Medulla oblongata (tissue), 1 donor: ENCODE data around the gene TSSK2.

ENCODE experiments used
- DNase-seq: peaks from one replicate; pipeline ENCODE4 v3.0.0-alpha.2; 2015; ENCODE audit errors: extremely low spot score

Gene TSSK2

GRCh38 chr22:19106886-19107729 is 24.0 kb upstream of the TSSK2 start:
- no peak for DNase-seq

GRCh38 chr22:19107730-19108074 is 23.4 kb upstream of the TSSK2 start:
- DNase-seq, result no peak

GRCh38 chr22:19108807-19109197 is 22.3 kb upstream of the TSSK2 start:
- DNase-seq, result no peak

DNA sequence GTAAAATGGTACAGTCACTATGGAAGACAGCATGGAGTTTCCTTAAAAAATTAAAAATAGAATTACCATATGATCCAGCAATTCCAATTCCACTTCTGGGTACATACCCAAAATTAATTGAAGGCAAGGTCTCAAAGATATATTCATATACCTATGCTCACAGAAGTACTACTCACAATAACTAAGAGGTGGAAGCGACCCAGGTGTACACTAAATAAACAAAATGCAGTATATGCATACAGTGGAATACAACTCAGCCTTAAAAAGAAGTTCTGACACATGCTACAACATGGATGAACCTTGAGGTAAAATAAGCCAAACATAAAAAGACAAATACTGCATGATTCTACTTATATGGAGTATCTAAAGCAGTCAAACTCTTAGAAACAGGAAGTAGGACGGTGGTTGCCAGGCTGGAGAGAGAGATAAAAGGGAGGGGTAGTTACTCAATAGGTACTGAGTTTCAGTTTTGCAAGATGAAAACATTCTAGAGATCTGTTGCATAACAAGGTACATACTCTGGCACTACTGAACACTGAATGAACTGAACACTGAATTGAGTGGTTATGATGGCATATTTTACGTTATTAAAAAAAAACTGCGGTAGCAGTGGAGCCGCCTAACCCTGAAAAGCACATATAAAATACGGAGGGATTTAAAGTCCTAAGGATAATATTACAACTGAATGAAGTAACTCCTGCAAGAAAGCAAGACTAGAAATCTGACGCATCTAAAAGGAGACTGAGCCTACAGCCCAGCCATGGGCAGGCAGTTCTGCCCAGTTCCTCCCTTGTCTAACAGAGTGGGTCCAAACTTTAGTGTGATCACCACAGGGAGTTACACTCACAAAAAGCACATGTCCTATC is 21.7 kb upstream of the TSSK2 start:
- DNase-seq, result peak; percentile 46

GRCh38 chr22:19110064-19110458 is 21.0 kb upstream of the TSSK2 start:
- DNase-seq, result no peak

DNA sequence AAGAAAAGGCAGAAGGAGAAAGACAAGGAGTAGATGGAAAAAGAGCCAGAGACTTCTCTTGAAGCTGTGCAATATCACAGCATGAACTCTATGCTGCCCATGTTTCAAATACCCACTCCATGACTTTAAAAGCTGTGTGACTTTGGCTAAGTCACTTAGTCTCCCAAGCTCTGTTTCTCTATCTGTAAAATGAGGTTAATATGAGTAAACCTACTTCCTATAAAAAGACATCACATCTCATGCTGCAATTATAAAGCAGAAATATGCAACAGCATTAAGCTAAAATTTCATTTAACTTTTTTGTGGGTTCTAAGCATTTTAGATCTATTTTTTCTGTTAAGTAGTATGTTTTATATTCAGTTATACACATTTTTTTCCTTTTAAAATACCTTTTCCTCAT is 20.5 kb upstream of the TSSK2 start:
- DNase-seq, result no peak

- no peak for DNase-seq
Observed at GRCh38 chr22:19111140-19111539, 20.0 kb upstream of the TSSK2 start.

GRCh38 chr22:19111584-19111983 is 19.5 kb upstream of the TSSK2 start:
- no peak for DNase-seq

DNA sequence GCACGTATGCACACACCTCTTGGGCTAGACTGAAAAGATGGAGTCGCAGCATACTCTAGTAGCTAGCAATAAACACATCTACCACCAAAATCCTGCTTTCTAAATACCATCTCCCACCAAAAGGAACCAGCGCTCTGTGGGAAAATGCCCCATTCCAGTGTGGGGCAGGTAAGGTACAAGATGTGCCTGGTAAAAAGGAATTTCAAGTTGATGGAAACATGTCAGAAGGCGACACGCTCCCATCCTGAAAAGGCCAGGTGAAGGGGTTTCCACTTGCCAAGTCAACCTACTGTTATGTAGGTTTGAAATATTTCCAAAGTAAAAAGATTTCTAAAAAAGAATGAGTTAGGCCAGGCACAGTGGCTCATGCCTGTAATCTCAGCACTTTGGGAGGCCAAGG is 17.7 kb upstream of the TSSK2 start:
- DNase-seq, result no peak

- DNase-seq, result no peak
Observed at GRCh38 chr22:19114984-19115552, 16.0 kb upstream of the TSSK2 start.

- peak; percentile 75 for DNase-seq
Observed at GRCh38 chr22:19115628-19116027, 15.5 kb upstream of the TSSK2 start.

GRCh38 chr22:19117111-19117512 is 14.0 kb upstream of the TSSK2 start:
- no peak for DNase-seq

- DNase-seq, result no peak
Observed at GRCh38 chr22:19118329-19118880, 12.7 kb upstream of the TSSK2 start.

DNA sequence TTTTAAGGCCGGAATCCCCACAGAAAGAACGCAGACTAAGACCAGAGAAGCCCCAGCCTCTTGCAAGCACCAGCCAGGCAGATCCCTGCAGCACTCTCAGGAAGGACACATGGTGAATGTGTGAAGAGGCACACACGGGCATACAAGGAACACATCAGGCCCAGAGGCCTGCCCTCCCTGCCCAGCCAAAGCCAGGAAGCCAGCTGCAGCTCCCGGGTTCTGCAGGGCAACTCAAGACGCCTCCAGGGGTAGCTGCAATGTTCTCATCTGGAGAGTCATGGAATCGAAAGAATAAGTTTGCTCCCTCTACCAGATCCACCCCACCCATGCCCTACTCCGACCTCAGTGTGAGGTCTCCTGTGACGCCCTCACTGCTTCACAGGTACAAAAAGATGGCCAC is 11.2 kb upstream of the TSSK2 start:
- DNase-seq, result no peak

DNA sequence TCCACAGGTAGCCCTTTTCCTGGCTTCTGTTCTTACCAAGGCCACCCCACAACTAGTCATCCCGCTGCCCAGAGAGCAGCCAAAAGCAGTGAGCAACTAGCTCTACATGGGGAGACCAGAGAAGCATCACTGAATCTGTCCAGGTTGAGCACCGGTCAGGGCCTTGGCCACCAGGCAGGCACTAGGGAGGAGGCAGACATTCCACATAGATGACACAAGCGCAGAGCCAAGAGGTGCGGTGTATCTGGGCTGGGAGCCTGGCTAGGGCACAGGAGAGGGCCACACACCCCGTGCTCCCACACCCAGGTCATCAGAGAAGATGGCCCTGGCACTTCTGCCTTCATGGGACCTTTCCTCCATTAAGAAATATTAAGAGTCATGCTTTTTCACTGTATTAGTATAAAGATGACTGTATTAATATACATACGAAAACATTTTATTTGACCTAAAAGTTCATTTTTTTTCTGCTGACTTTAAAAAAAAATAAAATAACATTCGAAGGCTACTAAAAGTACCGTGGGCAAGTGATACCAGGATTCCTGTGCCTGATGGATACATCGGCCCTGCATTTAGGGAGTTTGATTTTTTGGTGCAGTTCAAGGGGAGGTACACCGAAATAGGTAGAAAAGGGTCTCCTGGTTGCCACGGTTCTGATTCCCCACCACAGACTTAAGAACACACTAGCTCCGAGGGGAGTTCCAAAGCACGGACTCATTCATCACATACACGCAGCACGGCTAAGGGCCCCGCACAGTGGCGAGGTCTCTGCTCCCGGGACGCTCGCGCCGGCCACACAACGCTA is 10.1 kb upstream of the TSSK2 start:
- DNase-seq, result no peak

GRCh38 chr22:19121631-19122142 is 9.4 kb upstream of the TSSK2 start:
- peak; percentile 38 for DNase-seq

GRCh38 chr22:19122143-19122751 is 8.9 kb upstream of the TSSK2 start, which contains the start of gene DGCR2:
TSS of gene DGCR2 (minus strand) at chr22:19122412. CDS start at chr22:19122206, 206 bp downstream.
- DNase-seq, result peak; percentile 98

DNA sequence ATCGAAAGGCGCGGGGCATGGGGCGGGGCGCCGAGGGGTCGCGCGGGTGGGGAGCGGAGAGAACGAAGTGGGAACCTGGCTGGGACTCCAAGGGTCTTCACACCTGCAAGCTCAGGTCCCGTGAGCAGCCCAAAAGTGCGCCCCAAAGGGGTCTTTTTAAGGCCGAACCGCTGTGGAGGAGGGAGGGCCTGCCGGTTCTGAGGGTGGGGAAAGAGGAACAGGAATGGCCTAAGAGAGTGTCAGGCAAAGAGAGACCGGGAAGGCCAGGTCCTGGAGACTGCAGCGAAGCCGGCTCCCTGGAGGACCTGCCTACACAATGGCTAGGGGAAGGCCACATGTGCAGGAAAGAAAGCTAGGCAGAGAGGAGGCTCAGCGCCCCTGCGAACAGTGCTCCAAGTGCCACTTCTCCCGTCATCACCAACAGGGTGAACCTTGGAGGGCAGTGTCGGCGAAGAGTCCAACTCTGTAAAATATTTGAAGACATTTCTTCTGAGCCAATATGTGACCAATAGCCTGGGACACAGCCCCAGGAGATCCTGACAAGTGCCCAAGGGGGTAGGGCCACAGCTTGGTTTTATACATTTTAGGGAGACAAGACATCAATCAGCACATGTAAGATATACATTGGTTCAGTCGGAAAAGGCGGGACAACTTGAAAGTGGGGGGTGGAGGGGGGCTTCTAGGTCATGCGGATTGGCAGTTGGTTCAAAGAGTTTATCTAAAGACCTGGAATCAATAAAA is 8.2 kb upstream of the TSSK2 start:
- DNase-seq, result no peak

DNA sequence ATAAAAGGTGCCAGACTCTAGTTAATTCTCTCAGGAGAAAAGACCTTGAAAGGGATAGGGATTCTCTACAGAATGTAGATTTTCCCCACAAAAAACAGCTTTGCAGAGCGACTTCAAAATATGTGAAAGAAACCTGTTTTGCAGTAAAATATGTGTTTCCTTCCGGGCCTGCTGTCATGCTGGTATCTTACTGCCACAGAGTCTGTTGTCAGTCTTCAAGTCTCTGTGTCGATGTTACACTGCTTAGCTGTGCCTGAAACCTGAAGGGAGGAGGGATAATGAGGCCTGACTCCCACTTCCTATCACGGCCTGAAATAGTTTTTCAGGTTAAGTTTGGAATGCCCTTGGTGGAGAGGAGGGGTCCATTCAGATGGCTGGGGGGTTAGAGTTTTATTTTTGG is 7.2 kb upstream of the TSSK2 start:
- no peak for DNase-seq

DNA sequence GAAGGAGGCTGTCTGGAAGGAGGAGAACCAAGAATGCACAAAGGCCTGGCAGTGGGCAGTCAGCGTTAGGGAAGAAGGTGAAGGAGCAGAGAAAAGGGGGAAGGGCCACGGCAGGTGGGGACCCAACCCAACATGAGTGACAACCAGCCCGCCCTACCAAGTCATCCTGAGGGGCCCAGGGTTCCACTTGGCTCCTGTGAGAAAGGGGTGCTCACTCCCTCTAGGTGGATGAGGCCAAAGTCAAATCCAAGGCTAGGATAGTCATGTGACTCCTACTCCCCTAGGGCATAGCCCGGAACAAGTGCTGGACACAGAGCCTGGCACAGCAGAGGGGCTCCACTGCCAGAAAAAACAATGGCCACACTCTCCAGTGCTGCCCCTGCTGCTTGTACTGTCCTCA is 6.7 kb upstream of the TSSK2 start:
- DNase-seq, result no peak
